H1 (cell line): ENCODE measurements around the gene AK6. TPM values are rescaled to one million over a fixed set of nuclear protein-coding genes. Genes with fewer than 3 reads are reported as not detected.

ENCODE experiments used
- CTCF ChIA-PET: fragments of 300-600 bp; sonication (Branson Sonifier 250); formaldehyde crosslinking; loops from one replicate; lab custom pipeline; 2021; ENCODE audit not compliant: partially characterized antibody; lab: Charles Lee
- POLR2A ChIA-PET: fragments of 300-600 bp; sonication (Branson Sonifier 250); formaldehyde crosslinking; loops from one replicate; lab custom pipeline; 2021; ENCODE audit warnings: inconsistent platforms; ENCODE audit not compliant: partially characterized antibody; lab: Charles Lee
- DNase-seq, 2 experiments: peaks; one replicate each; pipeline versions ENCODE4 v3.0.0 to v3.0.0-alpha.2; 2010 to 2022; ENCODE audit warnings: low spot score in 2 of 2, low read depth in 1 of 2, mixed read lengths in 1 of 2
- FAIRE-seq: peaks from 2 replicates; lab custom pipeline; 2011; peaks lifted over from hg19 to GRCh38; lab: Jason Lieb, UNC
- H2AFZ ChIP-seq: 2 replicates; pipeline ENCODE4 v1.8.1; 2012; ENCODE audit warnings: low read length, inconsistent platforms
- H2AK5ac ChIP-seq: 2 replicates; pipeline ENCODE4 v1.6.1; 2013; ENCODE audit warnings: low read depth, low read length
- H2BK120ac ChIP-seq: replicated peaks from 2 replicates; pipeline ENCODE3; 2013; ENCODE audit warnings: low read depth, low read length, inconsistent platforms
- H2BK12ac ChIP-seq: 2 replicates; pipeline ENCODE4 v1.6.1; 2013; ENCODE audit warnings: low read depth, low read length
- H2BK15ac ChIP-seq: 2 replicates; pipeline ENCODE4 v1.6.1; 2013; ENCODE audit warnings: low read length
- H2BK20ac ChIP-seq: 2 replicates; pipeline ENCODE4 v1.6.1; 2013; ENCODE audit warnings: low read length
- H2BK5ac ChIP-seq: 2 replicates; pipeline ENCODE4 v1.6.1; 2013; ENCODE audit warnings: low read depth, low read length
- H3K14ac ChIP-seq: 2 replicates; pipeline ENCODE4 v1.6.1; 2013; ENCODE audit warnings: inconsistent platforms; ENCODE audit not compliant: insufficient read length
- H3K18ac ChIP-seq: 2 replicates; pipeline ENCODE4 v1.6.1; 2013; ENCODE audit warnings: low read length; ENCODE audit errors: extremely low read depth
- H3K23ac ChIP-seq: 2 replicates; pipeline ENCODE4 v1.6.1; 2013; ENCODE audit warnings: inconsistent platforms; ENCODE audit not compliant: insufficient read length
- H3K23me2 ChIP-seq: 2 replicates; pipeline ENCODE4 v1.6.1; 2013; ENCODE audit warnings: low read depth, low read length
- H3K27ac ChIP-seq: 2 replicates; pipeline ENCODE4 v1.6.1; 2011; ENCODE audit warnings: low read depth, low read length, inconsistent platforms
- H3K27me3 ChIP-seq, 4 experiments: replicated peaks in 1 of 4; 1 replicate in 1 of 4; 2 replicates in 3 of 4; pipeline versions ENCODE4 v1.6.1 to v1.8.1; 2011 to 2013; ENCODE audit warnings: low read length in 3 of 4, mild to moderate bottlenecking in 3 of 4, inconsistent platforms in 2 of 4, mixed read lengths in 2 of 4, moderate library complexity in 1 of 4; ENCODE audit not compliant: control insufficient read depth in 3 of 4, insufficient read depth in 3 of 4; ENCODE audit errors: extremely low read depth in 1 of 4
- H3K36me3 ChIP-seq, 4 experiments: 2 replicates each; pipeline versions ENCODE4 v1.6.1 to v1.8.1; 2011 to 2013; ENCODE audit warnings: mild to moderate bottlenecking in 4 of 4, low read length in 3 of 4, moderate library complexity in 2 of 4, control low read depth in 1 of 4, inconsistent platforms in 1 of 4; ENCODE audit not compliant: insufficient read depth in 4 of 4, control insufficient read depth in 2 of 4
- H3K4ac ChIP-seq: replicated peaks from 2 replicates; pipeline ENCODE3; 2013; ENCODE audit warnings: low read length, low read depth, mixed read lengths, inconsistent platforms; ENCODE audit not compliant: insufficient read length
- H3K4me1 ChIP-seq, 4 experiments: replicated peaks in 1 of 4; 1 replicate in 1 of 4; 2 replicates in 3 of 4; pipeline versions ENCODE4 v1.6.1 to v1.8.1; 2011 to 2013; ENCODE audit warnings: low read length in 3 of 4, inconsistent platforms in 2 of 4, mixed read lengths in 1 of 4; ENCODE audit not compliant: insufficient read depth in 4 of 4, control insufficient read depth in 3 of 4
- H3K4me2 ChIP-seq, 2 experiments: 2 replicates each; pipeline versions ENCODE4 v1.6.1 to v1.8.1; 2011 to 2013; ENCODE audit warnings: low read depth in 2 of 2, low read length in 2 of 2, control low read depth in 1 of 2, inconsistent platforms in 1 of 2, mild to moderate bottlenecking in 1 of 2; ENCODE audit not compliant: insufficient read depth in 1 of 2
- H3K4me3 ChIP-seq, 4 experiments: fragments of 200-600, 300-600 bp in 1 of 4; sonication (generic), shearing (Covaris generic), sonication (Bioruptor Twin) in 1 of 4; 2 replicates each; pipeline versions ENCODE4 v1.5.1 to v1.8.1; 2011 to 2016; ENCODE audit warnings: low read length in 4 of 4, low read depth in 3 of 4, control low read depth in 2 of 4, inconsistent platforms in 2 of 4, mild to moderate bottlenecking in 2 of 4, mixed read lengths in 1 of 4, moderate library complexity in 1 of 4; ENCODE audit not compliant: insufficient read depth in 2 of 4; ENCODE audit errors: extremely low read depth in 1 of 4
- H3K56ac ChIP-seq: replicated peaks from 2 replicates; pipeline ENCODE3; 2013; ENCODE audit warnings: low read depth, mild to moderate bottlenecking, mixed read lengths, low read length, inconsistent platforms; ENCODE audit not compliant: insufficient read length
- H3K79me1 ChIP-seq: 2 replicates; pipeline ENCODE4 v1.6.1; 2013; ENCODE audit warnings: low read depth, low read length, control low read depth
- H3K79me2 ChIP-seq, 2 experiments: 2 replicates each; pipeline versions ENCODE4 v1.6.1 to v1.8.1; 2012 to 2013; ENCODE audit warnings: low read length in 2 of 2, mild to moderate bottlenecking in 2 of 2, inconsistent platforms in 1 of 2; ENCODE audit not compliant: insufficient read depth in 2 of 2, control insufficient read depth in 1 of 2
- H3K9ac ChIP-seq, 4 experiments: replicated peaks in 1 of 4; 1 replicate in 1 of 4; 2 replicates in 3 of 4; pipeline versions ENCODE4 v1.6.1 to v1.8.1; 2011 to 2013; ENCODE audit warnings: low read depth in 3 of 4, low read length in 3 of 4, control low read depth in 2 of 4, mild to moderate bottlenecking in 2 of 4, moderate library complexity in 2 of 4, inconsistent platforms in 1 of 4; ENCODE audit errors: extremely low read depth in 1 of 4
- H3K9me3 ChIP-seq, 2 experiments: 2 replicates each; pipeline versions ENCODE4 v1.6.1 to v1.8.1; 2012 to 2013; ENCODE audit warnings: mild to moderate bottlenecking in 2 of 2, moderate library complexity in 2 of 2, control low read depth in 1 of 2, inconsistent platforms in 1 of 2, low read depth in 1 of 2, low read length in 1 of 2, mixed read lengths in 1 of 2; ENCODE audit not compliant: insufficient read depth in 2 of 2
- H4K20me1 ChIP-seq, 2 experiments: replicated peaks in 1 of 2; 2 replicates each; pipeline versions ENCODE3 to v1.8.1; 2011 to 2013; ENCODE audit warnings: inconsistent platforms in 2 of 2, low read length in 2 of 2, mild to moderate bottlenecking in 1 of 2; ENCODE audit not compliant: insufficient read depth in 2 of 2, control insufficient read depth in 1 of 2
- H4K5ac ChIP-seq: 2 replicates; pipeline ENCODE4 v1.6.1; 2013; ENCODE audit warnings: low read length, low read depth, mixed read lengths, inconsistent platforms; ENCODE audit not compliant: insufficient read length
- H4K8ac ChIP-seq: 2 replicates; pipeline ENCODE4 v1.8.0; 2013; ENCODE audit warnings: mild to moderate bottlenecking, moderate library complexity, low read length, inconsistent platforms; ENCODE audit not compliant: insufficient read depth; ENCODE audit errors: extremely low read depth
- H4K91ac ChIP-seq: replicated peaks from 2 replicates; pipeline ENCODE3; 2013; ENCODE audit warnings: low read length, mixed read lengths, inconsistent platforms; ENCODE audit not compliant: insufficient read length
- CBX5 ChIP-seq: fragments of 300-800, 300-1000 bp; sonication (generic); IDR thresholded peaks from 2 replicates; pipeline ENCODE4 v1.7.1; 2016; ENCODE audit warnings: antibody characterized with exemption, low read length, low read depth
- CHD2 ChIP-seq: IDR thresholded peaks from 2 replicates; pipeline ENCODE4 v1.6.1; 2012; ENCODE audit warnings: low read length, improper control_type of control experiment
- EP300 ChIP-seq, 2 experiments: IDR thresholded peaks; 1 replicate in 1 of 2; 2 replicates in 1 of 2; pipeline ENCODE4 v1.6.1; 2011 to 2012; ENCODE audit warnings: low read depth in 2 of 2, low read length in 2 of 2, mild to moderate bottlenecking in 2 of 2, borderline replicate concordance in 1 of 2, inconsistent platforms in 1 of 2, moderate library complexity in 1 of 2
- EZH2 ChIP-seq: fragments of 200-600 bp; sonication (generic); IDR thresholded peaks from 2 replicates; pipeline ENCODE4 v1.7.1; 2012; ENCODE audit warnings: low read depth, mild to moderate bottlenecking, moderate library complexity, low read length, inconsistent platforms; ENCODE audit not compliant: severe bottlenecking
- FOSL1 ChIP-seq: IDR thresholded peaks from 2 replicates; pipeline ENCODE4 v1.6.1; 2011; ENCODE audit warnings: mild to moderate bottlenecking, low read depth, low read length, moderate library complexity; ENCODE audit not compliant: insufficient read depth
- GABPA ChIP-seq: IDR thresholded peaks from 2 replicates; pipeline ENCODE4 v1.6.1; 2011; ENCODE audit warnings: mild to moderate bottlenecking, low read length, moderate library complexity, borderline replicate concordance; ENCODE audit not compliant: insufficient read depth
- JUND ChIP-seq: IDR thresholded peaks from 2 replicates; pipeline ENCODE4 v1.6.1; 2011; ENCODE audit warnings: mild to moderate bottlenecking, improper control_type of control experiment, low read length
- NRF1 ChIP-seq: IDR thresholded peaks from 2 replicates; pipeline ENCODE4 v1.6.1; 2011; ENCODE audit warnings: mild to moderate bottlenecking, low read depth, low read length, improper control_type of control experiment
- POLR2A ChIP-seq, 2 experiments: IDR thresholded peaks; 1 replicate in 1 of 2; 2 replicates in 1 of 2; pipeline ENCODE4 v1.6.1; 2011; ENCODE audit warnings: low read depth in 2 of 2, low read length in 2 of 2, mild to moderate bottlenecking in 2 of 2; ENCODE audit errors: control extremely low read depth in 1 of 2
- POU5F1 ChIP-seq: IDR thresholded peaks from 2 replicates; pipeline ENCODE4 v1.6.1; 2011; ENCODE audit warnings: low read depth, mild to moderate bottlenecking, low read length, moderate library complexity
- RXRA ChIP-seq: IDR thresholded peaks from 2 replicates; pipeline ENCODE4 v1.6.1; 2011; ENCODE audit warnings: low read depth, mild to moderate bottlenecking, low read length, moderate library complexity; ENCODE audit not compliant: insufficient read depth
- TBP ChIP-seq: IDR thresholded peaks from 2 replicates; pipeline ENCODE4 v1.6.1; 2011; ENCODE audit warnings: low read depth, low read length, improper control_type of control experiment
- TCF12 ChIP-seq: IDR thresholded peaks from 2 replicates; pipeline ENCODE4 v1.6.1; 2011; ENCODE audit warnings: low read depth, mild to moderate bottlenecking, low read length
- polyA plus RNA-seq, 7 experiments: library from polyadenylated mRNA; depleted of rRNA in 3 of 7; stranded (reverse) in 5 of 7; unstranded in 2 of 7; fragments of >200 nt in 5 of 7; fragments of 200-250 nt in 2 of 7; gene quantifications; 1 replicate in 5 of 7; 2 replicates in 1 of 7; 4 replicates in 1 of 7; pipeline versions ENCODE4 v1.2.1 to v1.2.3, GENCODE V29; 2011 to 2013; ENCODE audit warnings: missing spikeins in 2 of 7, mixed read lengths in 2 of 7
- total RNA-seq: library from RNA; stranded (reverse); fragmentation: NEBNext Ultra II Directional; extraction: Animal tissue kit (Norgen Biotek cat#: 25700); gene quantifications from 2 replicates; pipeline ENCODE4 v1.2.1, GENCODE V29; 2021
- TF ChIP-seq, protein P1 (sequence below): IDR thresholded peaks from 2 replicates; pipeline ENCODE4 v1.6.1; 2011; ENCODE audit warnings: low read length, improper control_type of control experiment

The AK6 gene
- total and polyA plus RNA-seq, 2 of the 8 experiments (the other 6 are each of a cell fraction or from before 2014, with no cell fraction given): 22.5 to 51.2 TPM

DNA sequence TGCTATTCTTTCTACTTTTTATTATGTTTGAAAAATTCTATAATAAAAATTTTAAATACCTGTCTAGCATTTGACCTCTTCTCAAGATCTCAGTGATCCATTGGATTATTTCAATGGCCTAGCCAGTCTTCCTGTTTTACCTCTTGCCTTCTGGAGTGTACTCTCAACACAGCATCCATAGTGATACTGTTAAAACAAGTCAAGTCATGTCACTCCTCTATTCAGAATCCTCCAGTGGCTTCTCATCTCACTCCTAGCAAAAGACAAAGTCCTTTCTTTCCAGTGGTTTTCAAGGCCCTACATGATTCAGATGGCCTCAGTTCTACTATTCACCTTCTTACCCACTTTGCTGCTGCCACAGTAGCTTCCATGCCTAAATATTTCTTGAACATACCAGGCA, 47.4 kb upstream of the AK6 start:
- peak overlapping the region; percentile 77 to 87 for H3K4me2 ChIP-seq
- no peak overlapping the region for H2AFZ ChIP-seq
- peaks cover 0 to 19% (median 8%) of the 10 kb centered on the region in 4 experiments; a peak in 4 of 8 replicates for H3K36me3 ChIP-seq
- CTCF ChIA-PET: no interaction called here
- peaks cover 9% of the 10 kb centered on the region for H3K23me2 ChIP-seq
- H2AK5ac ChIP-seq: 0 out of 2 replicates have a peak overlapping the region, but pooled peaks have one; percentile 10
- H3K27ac ChIP-seq: no peak overlapping the region
- H2BK120ac ChIP-seq: no peak overlapping the region
- DNase-seq (no peak), FAIRE-seq (no peak)
- no peak overlapping the region for H4K5ac ChIP-seq
- POLR2A ChIA-PET: no interaction called here
- H2BK15ac ChIP-seq: no peak overlapping the region
- H3K79me1 ChIP-seq: no peaks in the 10 kb centered on the region; the same call in 1 of the 2 replicates
- H3K4me3 ChIP-seq: peak overlapping the region in 2 of 4 experiments; percentile 90 to 93; a peak in 4 of 8 replicates
- H3K27me3 ChIP-seq: no peaks in the 10 kb centered on the region
- H3K56ac ChIP-seq: no peak overlapping the region
- H3K18ac ChIP-seq: no peak overlapping the region
- H3K79me2 ChIP-seq: peaks cover 0 to 5% of the 10 kb centered on the region in 2 experiments; a peak in 1 of 4 replicates
- H4K20me1 ChIP-seq: peaks cover 0 to 2% of the 10 kb centered on the region in 2 experiments
- no peak overlapping the region for H3K4ac ChIP-seq
- H4K91ac ChIP-seq: no peak overlapping the region
- no peak overlapping the region for H2BK20ac ChIP-seq
- H4K8ac ChIP-seq: no peak overlapping the region
- H3K23ac ChIP-seq: no peak overlapping the region
- no peak overlapping the region for H2BK5ac ChIP-seq
- no peak overlapping the region for H3K14ac ChIP-seq
- no peak overlapping the region for H3K9ac ChIP-seq
- no peak overlapping the region for H2BK12ac ChIP-seq
- H3K9me3 ChIP-seq: no peaks in the 10 kb centered on the region
- no peaks in the 10 kb centered on the region; a peak in 2 of 7 replicates for H3K4me1 ChIP-seq
- TF ChIP-seq, protein P1, sequence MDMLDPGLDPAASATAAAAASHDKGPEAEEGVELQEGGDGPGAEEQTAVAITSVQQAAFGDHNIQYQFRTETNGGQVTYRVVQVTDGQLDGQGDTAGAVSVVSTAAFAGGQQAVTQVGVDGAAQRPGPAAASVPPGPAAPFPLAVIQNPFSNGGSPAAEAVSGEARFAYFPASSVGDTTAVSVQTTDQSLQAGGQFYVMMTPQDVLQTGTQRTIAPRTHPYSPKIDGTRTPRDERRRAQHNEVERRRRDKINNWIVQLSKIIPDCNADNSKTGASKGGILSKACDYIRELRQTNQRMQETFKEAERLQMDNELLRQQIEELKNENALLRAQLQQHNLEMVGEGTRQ: no peak
- TF ChIP-seq EZH2 (no peak), FOSL1 (no peak), CBX5 (no peak), EP300 (IDR thresholded peaks at IDR 0.05; ENCODE audit: borderline replicate concordance in 1 of 2, low read depth in 2 of 2, low read length in 2 of 2) (no peak), TBP (no peak), GABPA (no peak), CHD2 (no peak), POU5F1 (no peak), POLR2A (IDR thresholded peaks at IDR 0.05; ENCODE audit: control extremely low read depth in 1 of 2, low read depth in 2 of 2, low read length in 2 of 2) (no peak), TCF12 (no peak), RXRA (no peak), NRF1 (no peak), JUND (no peak)
